ENCODE results near the gene PAXX.

GRCh38 chr9:136960938-136961275, 31.3 kb upstream of the PAXX start:
- TF ChIP-seq EZH2phosphoT487 (IDR thresholded peaks at IDR 0.05; ENCODE audit: borderline replicate concordance, low read length) (no peak), CTCF (conservative IDR thresholded peaks at IDR 0.05; ENCODE audit: low read depth, low read length) (no peak)
